GM13977 (cell line): ENCODE results near the gene KLHL7.
A peak's percentile ranks its signal among the peaks of the same experiment; 100 is the strongest.

ENCODE experiments used
- DNase-seq: peaks from one replicate; pipeline ENCODE4 v3.0.0; 2012; ENCODE audit warnings: low spot score
- CTCF ChIP-seq: IDR thresholded peaks from 2 replicates; pipeline ENCODE4 v1.5.1; 2012; ENCODE audit warnings: mild to moderate bottlenecking, control low read depth; ENCODE audit not compliant: insufficient read depth; ENCODE audit errors: extremely low read depth, missing control alignments
- in situ Hi-C: fragments of 300-500 bp; cut with MboI; formaldehyde crosslinking; loops from one replicate; pipeline ENCODE4 v1.12.0; 2022; ENCODE audit warnings: low sequenced_read_pairs, low pct_unique_long_range_greater_than_20kb, mixed read lengths, inconsistent platforms; ENCODE audit not compliant: unreplicated experiment

Gene KLHL7

DNA sequence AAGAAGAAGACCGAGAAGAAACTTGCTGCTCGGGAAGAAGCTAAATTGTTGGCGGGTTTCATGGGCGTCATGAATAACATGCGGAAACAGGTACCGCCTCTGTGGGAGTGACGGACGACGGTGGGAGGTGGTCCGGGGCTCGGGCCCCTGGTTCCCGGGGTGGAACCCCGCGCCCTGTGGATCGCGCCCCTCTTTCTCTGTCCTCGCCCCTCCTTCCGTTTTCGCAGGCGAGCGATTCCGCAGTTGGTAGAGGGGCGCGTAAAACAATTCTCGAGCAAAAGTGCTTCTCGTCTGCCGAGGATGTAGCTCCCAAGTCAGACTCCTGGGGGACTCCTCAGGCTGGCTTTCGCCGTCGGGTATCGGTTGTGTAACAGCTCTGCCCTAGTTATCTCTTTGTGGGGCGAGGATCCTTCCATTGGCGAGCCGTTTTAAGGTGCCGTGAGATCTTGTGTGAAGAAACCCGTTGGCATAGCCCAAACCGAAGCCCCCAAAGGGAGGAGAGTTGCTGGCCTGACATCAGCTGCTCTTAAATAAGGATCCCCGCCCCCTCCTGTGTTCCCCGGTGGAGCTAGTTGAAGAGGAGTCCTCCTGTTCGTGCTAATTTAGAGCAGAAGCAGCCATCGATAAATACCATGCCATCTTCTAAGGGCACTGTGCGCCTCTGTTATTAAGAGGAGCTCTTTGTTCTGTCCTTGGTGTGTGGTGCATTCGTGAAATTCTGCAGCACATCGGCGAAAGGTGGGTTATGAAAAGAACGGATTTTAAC, 655 bp downstream of the KLHL7 start:
- TF ChIP-seq CTCF: no peak
- peak; percentile 40 for DNase-seq
- in situ Hi-C loops: no loop called here

DNA sequence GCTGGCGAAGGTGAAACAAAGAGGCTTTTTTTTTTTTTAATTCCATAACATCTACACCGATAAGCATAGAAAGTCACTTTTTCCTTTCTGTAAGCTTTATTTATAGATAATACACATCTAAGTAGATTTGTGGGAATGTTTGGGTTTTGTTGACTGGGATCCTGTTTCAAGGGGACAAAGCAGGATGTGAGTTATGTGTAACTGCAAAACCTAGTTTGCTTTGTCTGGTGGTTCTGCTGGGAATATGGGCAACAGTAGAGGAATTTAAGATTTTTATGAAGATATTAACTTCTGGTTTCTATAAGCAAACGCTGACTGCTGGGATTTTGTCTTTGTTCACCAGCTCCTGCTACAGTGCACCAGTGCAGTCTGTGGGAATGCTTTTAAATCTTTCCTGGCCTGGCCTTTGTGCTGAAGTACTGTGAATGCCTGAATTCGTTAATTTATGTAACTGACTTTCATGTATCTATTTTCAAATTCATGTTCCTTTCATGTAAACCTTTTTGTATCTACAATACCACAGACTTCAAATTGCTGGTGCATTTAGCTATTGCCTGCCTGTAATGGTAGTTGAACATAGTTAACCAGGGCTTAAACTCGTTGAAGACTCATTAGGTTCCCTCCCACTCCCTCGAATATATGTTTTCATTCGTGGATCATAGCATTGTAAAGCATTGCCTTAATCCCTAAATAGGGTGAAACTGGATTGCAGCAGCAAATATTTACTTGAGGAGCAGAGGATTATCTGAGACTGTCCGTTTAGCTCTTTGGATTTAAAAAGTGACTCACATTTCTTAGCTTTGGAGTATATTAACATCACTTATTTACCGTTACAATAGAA, 1.5 kb downstream of the KLHL7 start:
- TF ChIP-seq CTCF: no peak
- no peak for DNase-seq
- in situ Hi-C loops: no loop called here

DNA sequence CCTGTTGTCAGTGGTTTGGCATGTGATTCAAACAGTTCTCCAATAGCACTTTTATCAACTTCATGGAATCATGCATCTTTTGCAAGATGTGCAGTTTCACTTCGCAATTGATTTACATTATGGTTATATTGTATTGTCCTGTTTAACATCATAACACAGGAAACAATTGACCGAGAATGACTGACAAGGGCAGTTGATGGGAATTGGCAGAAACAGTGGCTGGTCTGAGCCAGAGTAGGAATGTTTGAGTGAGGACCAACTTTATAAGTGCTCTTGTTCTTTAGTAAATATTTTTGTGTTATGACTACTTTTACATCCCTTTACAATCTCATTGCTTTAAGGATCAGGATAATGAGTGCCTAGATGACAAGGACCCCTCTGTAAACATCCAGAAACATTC, 2.2 kb downstream of the KLHL7 start:
- in situ Hi-C loops: no loop called here
- no peak for DNase-seq
- no peak for TF ChIP-seq CTCF

GRCh38 chr7:23108995-23109394, 3.4 kb downstream of the KLHL7 start:
- in situ Hi-C loops: no loop called here
- no peak for TF ChIP-seq CTCF
- no peak for DNase-seq

DNA sequence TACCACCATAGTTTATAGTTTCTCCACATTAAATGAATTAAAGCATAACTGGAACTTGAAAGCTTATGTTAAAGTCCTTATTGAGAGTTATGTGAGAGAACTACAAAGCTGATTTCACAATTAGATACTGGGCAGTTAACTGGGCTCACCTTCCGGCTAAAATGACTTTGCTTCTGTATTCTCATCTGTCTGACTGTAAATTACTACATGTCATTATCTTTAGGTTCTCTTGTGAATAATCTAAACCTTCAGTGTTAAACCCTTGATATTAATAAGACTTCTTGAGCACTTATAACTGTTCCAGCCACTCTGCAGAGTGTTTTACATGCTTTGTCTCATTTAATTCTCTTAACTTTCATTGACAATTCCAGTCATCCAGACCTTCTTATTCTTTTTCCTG, 3.9 kb downstream of the KLHL7 start:
- no peak for TF ChIP-seq CTCF
- in situ Hi-C loops: no loop called here

DNA sequence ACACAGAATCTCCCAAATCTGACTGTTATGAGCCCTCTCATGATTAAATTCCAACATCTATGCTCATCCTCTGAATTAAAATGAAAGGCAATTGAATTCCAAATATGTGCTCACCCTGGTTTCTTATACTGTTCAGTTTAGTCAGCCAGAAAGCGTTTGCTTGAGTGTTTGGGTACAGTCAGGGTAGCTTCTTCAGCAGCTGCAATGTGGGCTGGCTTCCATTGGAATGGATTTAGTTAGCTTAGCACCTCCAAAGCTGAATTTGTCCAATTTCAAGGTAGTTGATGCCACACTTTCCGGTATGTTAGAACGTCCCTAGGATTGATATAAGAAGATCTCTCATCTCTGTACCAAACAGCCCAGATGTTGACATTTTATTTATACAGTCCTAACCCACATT, 9.3 kb downstream of the KLHL7 start:
- in situ Hi-C loops: no loop called here
- DNase-seq: no peak
- no peak for TF ChIP-seq CTCF

More for the DNA sequence above, 3.9 kb downstream of the KLHL7 start:
- no peak for DNase-seq
